GM19455 (cell line): ENCODE measurements around the gene TMEM106B.
A peak's percentile ranks its signal among the peaks of the same experiment; 100 is the strongest.

ENCODE experiments used
- ATAC-seq: cut with Tn5 transposase; IDR thresholded peaks from one replicate; pipeline ENCODE4 v1.9.1; 2021; ENCODE audit not compliant: unreplicated experiment

TMEM106B gene

DNA sequence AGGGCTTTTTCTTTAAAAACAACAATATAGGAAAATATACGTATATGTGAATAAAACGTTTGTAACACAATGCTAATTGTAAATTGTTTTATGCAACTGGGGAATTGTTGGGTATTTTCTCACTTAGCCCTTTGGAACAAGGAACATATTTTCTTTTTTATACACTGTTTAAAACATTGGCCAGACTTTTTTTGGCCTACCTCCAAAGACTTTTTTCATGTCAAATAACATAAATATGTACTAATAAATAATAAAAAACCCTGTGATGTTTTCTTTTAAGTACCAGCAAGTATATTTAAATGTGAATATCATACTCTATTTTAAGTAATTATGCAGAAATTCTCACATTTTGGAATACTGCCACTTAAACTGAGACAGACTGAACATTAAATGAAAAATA, 15.7 kb downstream of the TMEM106B start:
- ATAC-seq: no peak

DNA sequence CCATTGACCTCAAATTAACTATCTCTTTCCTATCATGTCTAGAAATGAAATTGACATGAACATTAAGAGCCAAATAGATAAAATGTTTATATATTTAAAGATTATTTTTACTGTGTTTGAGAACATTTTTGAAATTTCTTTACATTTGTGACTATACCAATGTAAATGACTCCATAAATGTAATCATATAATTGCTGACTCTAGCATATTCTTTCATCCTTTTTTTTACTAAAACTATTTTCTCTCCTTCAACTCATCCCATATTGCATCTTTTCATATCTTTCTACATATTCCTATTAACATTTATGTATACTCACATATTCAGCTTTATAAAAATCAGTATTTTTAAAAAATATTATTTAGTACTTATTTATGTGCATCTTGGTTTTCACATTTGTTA, 16.9 kb downstream of the TMEM106B start:
- ATAC-seq: no peak

DNA sequence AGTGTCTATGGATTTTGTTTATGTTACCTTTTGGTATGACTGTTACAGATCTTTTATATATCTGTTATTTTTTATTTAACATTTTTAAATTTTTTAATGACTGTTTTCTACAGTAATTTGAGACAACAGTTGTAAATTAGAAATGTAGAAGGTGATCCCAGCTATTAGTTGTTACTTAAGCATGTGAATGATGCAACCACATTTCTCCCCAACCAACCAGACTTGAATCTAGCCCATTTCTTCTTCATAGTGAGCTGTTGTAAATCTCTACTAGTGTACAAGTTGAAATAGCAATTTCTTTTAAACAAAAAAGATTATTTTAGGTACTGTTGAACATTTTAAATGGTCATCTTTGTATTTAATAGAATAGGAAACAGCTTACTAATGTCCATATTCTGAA, 18.0 kb downstream of the TMEM106B start:
- ATAC-seq: no peak

DNA sequence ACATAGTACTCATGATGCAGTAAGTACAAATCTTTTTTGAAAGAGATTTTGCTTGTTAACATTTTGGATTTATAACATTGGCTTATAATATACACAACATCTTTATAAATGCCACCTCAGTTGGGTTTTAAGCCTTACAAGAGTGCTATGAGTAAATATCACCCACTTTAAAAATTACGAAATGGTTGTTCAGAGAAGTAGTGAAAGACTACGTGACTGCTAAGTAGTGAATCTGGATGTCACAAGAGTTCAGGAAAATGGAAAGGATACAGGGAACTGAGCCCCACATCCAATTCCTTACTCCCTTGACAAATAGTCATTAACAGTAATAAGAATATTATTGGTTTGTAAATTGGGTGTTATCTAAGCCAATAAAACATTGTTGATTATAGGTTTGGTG, 20.0 kb downstream of the TMEM106B start:
- no peak for ATAC-seq

DNA sequence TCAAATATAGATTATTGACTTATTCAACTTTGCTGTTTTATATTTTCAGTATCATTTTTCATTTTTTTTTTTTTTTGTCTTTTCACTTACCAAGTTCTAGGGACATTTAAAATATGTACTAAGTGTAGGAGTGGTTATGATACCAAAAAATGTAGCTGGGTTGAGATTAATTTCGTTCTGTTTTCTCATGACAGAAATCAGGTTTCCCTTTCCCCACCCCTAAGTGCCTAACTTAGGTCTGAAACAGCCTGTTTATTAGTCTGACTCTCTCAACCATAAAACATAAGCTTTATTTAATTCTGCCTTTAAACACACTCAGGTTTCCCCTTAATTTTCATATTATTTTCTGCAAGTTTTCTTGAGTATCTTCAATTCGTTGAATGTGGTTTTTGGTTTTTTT, 22.1 kb downstream of the TMEM106B start:
- peak; percentile 59 for ATAC-seq

DNA sequence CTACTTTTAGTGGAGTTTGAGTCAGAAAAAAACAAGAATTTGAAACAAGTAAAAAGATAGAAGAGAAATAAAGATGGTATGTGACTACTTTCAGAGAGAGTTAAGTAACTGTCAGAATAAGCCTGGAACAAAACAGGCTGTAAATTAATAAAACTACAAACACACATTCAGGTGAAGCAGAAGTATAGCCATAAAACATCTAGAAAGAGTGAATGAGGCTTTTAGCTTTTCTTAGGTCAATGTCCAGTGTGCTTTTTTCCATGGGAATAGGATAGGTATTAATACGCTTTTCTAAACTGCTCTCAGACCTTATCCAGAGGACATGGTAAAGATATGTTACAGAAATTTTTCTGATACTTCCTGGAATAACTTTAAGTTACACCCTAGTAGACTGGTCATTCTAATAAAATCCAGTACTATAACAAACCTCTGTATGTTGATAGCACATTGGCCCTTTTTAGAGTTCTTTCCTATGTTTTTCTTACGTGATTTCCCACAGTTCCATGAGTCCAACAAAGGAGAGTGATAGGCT, 23.3 kb downstream of the TMEM106B start:
- ATAC-seq: no peak

DNA sequence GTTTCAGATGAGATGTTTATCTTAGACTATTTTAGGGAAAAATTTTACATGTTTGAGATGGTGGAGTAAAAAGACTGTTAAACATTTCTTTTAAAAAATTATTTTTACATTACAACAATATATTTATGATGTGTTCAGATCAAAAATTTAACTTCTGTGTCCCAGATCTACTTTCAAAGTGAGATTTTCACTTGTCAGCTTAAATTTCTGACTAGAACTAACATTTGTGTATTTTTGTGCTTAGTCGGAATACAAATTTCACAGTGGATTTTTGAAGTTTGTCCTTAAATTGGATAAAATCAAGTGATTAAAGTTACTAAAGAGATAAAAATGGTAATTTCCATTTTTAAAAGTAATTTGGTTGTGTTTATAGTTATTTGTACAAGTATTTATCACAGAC, 24.9 kb downstream of the TMEM106B start:
- no peak for ATAC-seq

DNA sequence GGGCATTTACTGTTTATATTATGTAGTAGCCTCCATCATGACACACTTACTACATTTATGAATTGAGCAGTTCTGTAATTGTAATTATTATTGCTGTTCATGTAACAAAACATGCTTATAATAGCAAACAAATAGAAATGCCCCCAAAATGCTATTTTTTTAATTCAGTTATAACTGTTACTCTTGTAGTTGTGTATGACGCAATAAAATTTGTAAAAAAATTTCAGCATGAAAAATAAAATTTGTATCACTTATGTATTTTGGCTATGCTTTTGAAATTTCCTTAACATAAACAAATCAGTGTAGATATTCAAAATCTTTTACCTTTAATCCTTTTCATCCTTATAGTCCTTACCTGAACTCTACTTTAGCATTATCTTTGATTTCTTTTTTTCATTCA, 25.9 kb downstream of the TMEM106B start:
- no peak for ATAC-seq

DNA sequence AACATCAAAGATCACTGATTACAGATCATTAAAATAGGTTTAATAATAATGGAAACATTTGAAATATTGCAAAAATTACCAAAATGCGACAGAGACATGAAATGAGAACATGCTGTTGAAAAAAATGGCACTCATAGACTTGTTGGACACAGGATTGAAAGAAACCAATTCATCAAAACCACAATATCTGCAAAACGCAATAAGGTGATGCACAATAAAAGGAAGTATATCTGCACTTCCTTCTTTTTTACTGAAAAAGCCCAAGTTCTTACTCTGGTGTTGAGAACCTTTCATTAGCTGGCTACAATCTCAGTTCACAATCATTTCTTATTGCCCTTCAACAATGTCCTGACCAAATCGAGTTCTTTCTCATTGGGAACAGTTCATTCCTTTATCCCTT, 28.7 kb downstream of the TMEM106B start:
- no peak for ATAC-seq

DNA sequence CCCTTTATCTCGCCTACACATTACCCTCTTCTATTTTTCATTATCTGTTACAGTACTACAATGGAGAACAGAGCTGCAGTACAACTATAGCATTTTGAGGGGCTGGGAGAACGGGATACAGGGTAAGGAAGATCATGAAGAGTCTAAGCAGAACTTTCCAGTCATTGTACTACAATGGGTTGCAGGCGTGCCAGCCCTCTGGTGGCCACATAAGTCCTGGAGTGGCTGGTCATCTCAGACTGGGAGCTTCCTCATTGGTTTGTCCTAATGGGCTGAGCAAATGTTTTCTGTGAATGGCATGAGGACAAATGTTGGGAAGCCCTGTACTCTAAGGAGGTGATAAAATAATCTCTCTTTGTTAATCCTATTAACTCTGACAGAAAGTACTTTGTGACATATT, 33.0 kb downstream of the TMEM106B start:
- ATAC-seq: no peak

DNA sequence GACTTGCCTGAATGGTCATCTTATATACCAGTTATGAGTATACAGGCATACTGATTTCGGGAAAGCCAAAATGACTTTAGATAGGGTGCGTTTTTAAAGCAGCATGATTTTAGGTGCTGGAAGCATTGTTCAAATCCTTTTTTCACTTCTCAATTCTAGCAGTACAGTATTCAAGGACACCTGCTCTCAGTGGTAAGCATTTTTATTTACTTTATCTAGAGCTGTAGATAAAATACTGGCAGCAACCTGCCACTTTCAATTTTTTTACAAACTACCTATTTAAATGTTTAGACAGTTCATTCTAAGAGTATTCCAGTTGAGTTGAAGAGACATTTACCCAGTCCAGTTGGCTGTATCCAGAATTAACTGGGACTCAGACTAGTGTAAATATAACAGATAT, 33.6 kb downstream of the TMEM106B start:
- no peak for ATAC-seq

DNA sequence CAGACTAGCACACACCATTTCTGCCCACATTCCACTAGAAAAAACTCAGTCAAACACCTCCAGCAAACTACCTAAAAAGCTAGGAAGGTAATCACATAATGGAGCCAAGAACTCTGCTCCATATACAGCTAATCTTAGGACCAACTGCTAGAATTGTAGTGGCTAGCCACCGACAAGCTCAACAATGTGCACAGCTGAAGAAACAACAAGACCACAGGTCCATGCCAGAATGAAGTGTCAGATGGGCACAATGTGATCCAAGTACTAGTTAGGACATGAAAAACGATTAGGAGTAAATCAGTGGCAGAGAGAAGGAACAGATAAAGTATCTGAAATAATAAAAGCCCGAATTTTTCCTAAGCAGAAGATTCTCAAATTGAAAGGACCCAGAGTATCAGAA, 38.6 kb downstream of the TMEM106B start:
- no peak for ATAC-seq

DNA sequence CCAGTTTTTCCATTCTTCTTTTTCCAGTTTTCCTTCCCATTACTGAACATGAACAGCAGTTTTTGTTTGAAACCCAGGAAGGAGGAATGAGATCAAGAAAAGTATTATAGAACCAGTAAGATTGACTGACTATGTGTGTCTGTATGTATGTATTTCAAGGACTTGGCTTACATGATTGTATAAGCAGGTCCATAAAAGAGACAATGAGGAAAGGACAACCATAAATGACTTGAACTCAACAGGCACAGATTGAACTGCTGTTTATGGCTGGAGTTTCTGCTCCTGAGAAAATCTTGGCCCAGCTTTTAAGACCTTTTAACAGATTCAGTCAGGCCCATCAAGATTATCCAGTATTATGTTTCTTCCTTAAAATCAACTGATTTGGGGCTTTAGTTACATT, 39.1 kb downstream of the TMEM106B start:
- ATAC-seq: no peak

DNA sequence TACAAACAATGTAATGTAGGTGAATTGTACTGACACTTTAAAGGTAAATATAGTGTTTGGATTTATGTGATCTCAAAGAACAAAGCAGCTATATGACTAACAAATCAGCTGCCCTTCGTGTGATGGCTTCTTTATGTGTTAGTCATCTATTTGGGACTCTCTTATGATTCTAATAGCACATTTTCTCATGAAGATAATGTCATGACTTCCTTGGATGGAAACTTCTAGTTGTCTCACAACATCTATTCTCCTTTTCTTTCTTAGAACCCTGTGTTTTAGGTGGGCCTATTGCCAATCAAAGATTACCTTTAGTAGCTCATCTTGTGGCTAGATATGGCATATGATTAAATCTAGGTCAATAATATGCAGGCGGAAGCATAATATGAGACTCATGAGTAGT, 45.0 kb downstream of the TMEM106B start:
- no peak for ATAC-seq

DNA sequence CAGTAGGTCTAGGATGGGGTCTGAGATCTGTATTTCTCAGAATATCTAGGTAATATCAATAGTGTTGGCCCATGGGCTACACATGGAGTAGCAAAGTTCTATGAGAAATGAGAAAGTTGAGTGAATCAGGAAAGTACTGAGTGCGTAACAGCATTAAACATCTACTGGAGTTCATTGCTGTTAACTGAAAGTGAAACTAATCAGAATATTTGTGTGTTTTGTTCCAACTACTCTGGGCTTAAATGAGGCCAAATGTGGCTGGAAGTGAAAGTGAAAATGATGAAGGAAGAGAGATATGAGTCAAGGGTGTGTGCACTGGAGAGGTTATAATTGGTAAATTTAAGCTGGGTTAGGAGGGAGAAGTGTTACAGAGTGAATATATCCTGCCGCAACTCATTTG, 46.5 kb downstream of the TMEM106B start:
- peak; percentile 100 for ATAC-seq

DNA sequence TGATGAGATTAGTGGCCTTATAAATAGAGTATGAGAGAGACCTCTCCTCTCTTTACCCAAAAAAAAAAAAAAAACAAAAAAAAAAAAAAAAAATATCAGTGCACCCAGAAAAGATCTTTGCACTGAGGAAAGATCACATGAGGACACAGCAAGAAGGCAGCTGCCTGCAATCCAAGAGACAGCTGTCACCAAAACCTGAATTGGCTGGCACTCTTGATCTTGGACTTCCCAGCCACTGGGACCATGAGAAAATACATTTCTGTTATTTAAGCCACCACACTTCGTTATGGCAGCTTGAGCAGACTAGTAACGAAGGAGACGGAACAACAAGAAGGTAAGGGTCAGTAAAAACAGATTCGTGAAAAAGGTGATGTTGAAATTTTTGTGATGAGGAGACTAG, 47.0 kb downstream of the TMEM106B start:
- no peak for ATAC-seq

DNA sequence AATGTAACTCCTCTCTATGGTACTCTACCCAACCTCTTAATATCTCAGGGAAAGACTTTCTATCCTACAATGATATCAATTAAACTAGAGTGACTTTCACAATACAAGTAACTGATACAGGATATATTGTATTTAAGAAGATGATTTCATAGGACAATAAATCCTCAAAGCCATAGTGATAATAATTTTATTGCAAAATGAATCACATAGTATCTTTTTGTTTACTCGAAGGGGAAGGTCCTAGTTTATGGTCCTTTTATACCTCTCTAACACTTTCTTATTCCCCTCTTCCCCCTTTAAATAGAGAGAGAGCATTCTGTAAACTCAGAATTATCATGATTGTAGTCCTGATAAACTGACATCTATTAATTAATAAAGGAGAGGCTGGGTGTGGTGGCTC, 56.4 kb downstream of the TMEM106B start:
- no peak for ATAC-seq

DNA sequence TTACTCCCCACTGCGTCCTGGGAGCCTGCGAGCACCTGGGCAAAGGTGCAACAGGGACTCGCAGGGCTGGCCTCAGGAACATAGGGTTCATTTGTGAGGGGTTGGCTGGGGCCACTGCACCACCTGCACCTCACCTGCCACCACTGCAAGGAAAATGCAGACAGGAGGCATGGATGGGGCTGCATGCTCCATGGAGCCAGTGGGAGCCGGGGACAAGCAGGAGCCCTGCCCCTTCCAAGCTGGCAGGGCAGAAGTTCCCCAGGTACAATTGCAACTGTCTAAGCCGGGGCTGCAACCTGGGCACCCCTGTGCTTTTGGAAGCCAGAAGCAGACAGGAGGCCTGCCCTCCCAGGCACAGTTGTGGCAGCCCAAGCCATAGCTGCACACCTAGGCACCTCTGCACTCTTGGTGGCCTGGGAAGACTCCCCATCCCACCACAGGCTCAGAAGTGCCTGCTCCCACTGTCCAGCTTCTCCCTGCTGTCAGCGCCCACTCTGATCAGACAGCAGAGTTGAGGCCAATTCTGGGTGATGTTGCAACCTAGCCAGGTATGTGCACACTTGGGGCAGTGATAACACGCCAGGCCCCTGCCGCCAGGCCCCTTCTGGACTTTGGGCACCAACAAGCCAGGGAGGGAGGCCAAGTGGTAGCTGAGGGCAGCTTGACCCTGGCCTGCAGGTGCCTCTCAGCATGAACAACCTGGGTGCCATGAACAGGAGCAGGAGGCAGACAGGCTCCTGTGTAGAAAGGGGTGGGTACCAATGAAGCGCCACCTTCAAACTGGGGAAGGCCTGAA, 58.2 kb downstream of the TMEM106B start:
- ATAC-seq: no peak

DNA sequence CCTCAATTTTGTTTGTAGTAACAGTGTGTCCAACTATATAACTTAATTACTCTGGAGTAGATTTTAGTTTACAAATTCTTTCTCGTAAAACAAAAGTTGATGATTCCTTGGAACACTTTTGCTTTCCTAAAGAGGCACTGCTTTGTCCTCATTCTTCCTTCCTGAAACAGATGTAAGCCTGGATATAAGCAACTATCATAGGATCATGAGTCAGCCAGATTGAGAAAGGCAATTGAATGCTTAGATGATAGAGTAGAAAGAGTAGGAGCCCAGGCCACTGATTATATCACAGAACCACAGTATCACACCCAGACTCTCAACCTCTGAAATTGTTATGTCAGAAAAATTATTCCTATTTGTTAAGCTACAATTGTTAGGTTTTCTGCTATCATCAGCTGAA, 69.9 kb downstream of the TMEM106B start:
- no peak for ATAC-seq

DNA sequence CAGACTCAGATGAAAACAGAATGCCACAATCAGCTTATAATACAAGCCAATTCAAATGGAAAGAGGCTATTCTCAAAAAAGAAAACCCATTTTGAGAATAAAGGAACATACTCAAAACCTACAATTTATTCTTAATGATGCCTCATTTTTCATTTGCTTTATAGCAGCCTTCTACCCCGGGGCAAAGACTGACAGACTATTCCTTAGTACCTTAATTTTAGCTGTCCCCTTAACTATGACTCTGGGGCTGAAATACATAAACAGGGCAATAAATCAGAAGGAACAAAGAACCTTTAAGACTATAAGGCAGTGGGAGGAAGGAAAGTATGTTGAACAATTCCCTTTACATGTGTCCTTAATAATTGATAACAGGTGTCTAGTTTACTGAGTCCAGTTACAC, 76.8 kb downstream of the TMEM106B start:
- ATAC-seq: no peak

DNA sequence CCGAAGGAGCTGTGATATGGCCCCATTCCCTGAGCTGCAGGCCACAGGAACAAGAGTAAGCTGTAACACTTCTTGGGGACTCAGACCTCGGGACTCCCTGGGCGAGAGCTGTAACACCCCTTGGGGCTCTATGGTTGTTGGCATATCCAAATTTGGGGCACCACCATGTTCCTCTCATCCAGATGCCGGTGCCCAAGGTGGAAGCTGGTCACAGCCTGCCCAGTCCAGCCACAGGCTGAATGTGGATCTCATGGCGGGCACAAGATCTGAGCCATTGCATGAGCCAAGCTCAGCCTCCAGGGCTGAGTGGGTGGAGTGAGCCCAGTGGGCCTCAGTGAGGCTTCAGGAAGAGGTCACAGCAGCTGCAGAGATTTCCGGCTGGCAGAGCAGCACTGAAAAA, 78.9 kb downstream of the TMEM106B start:
- ATAC-seq: no peak

DNA sequence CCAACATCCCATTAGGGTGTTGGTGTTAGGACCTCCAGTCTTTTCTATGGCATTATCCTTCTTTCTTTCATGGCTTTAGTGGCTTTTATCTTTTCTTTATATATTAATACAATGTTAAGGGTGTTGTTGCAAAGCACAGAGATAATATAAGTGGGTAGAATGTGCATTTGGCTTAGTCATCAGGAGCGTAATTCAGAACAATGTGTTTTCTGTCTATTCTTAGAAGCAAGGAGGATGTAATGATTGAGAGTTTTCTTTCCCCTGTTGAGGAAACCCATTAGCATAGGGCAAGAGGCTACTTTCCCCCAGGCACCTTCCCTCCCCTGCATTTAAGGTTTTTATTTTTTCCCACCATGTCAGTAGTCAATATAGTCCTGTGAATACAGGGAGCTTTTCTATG, 79.7 kb downstream of the TMEM106B start:
- no peak for ATAC-seq

DNA sequence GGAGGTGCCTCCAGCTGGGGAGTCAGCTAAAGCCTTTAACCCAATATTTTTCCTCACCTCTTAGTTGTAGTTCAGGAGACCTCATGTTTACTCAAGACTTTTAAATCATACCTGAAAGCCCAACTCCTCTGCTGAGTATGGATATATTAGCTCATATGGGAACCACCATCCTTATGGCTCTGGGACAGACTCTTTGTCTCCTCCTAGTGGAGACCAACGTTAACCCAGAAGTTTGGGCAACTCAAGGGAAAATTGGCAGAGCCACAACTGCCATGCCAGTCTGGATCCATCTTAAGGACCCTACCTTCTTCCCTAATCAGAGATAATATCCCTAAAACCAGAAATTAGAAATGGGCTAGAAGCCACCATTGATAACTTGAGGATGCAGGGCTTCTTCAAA, 80.8 kb downstream of the TMEM106B start:
- peak; percentile 70 for ATAC-seq
